ENCODE data around the gene TAF7.

Gene TAF7

GRCh38 chr5:141313711-141314110 is 6.9 kb downstream of the TAF7 start:
- no peak overlapping the region for H3K27ac Mint-ChIP-seq
- peaks cover 8% of the 10 kb centered on the region for H3K4me1 Mint-ChIP-seq
- no peaks in the 10 kb centered on the region for H3K27me3 Mint-ChIP-seq
- H3K9me3 Mint-ChIP-seq, result peaks cover 24% of the 10 kb centered on the region
- no peak overlapping the region for H3K4me3 Mint-ChIP-seq
- peaks cover 89% of the 10 kb centered on the region for H3K36me3 Mint-ChIP-seq
- no peak for ATAC-seq

- no peak for ATAC-seq
- Mint-ChIP-seq H3K36me3 (peaks cover 86% of the 10 kb centered on the region), H3K27ac (no peak overlapping the region), H3K9me3 (peaks cover 24% of the 10 kb centered on the region), H3K4me1 (peaks cover 6% of the 10 kb centered on the region), H3K27me3 (no peaks in the 10 kb centered on the region), H3K4me3 (no peak overlapping the region)
These were observed 14.0 kb downstream of the TAF7 start for GRCh38 chr5:141306630-141307029.

GRCh38 chr5:141303756-141304155 is 16.8 kb downstream of the TAF7 start, which contains the start of gene SLC25A2:
SLC25A2 (minus strand) TSS chr5:141304049; CDS start chr5:141303865, 184 bp downstream.
- Mint-ChIP-seq H3K27ac (no peak within 1 kb of the TSS), H3K27me3 (no peaks in the 10 kb centered on the region), H3K4me3 (no peak within 1 kb of the TSS), H3K4me1 (peaks cover 6% of the 10 kb centered on the region), H3K9me3 (peaks cover 26% of the 10 kb centered on the region), H3K36me3 (peaks cover 67% of the 10 kb centered on the region)
- ATAC-seq, result no peak

- Mint-ChIP-seq H3K36me3 (peaks cover 73% of the 10 kb centered on the region), H3K4me3 (no peak overlapping the region)
These were observed 22.2 kb downstream of the TAF7 start for GRCh38 chr5:141298376-141298775.

GRCh38 chr5:141272906-141273305 is 47.7 kb downstream of the TAF7 start:
- Mint-ChIP-seq H3K9me3 (peaks cover 49% of the 10 kb centered on the region), H3K4me3 (no peak overlapping the region), H3K27me3 (no peaks in the 10 kb centered on the region), H3K4me1 (no peaks in the 10 kb centered on the region), H3K27ac (no peak overlapping the region), H3K36me3 (peaks cover 73% of the 10 kb centered on the region)
- no peak for ATAC-seq

More at GRCh38 chr5:141298376-141298775, 22.2 kb downstream of the TAF7 start:
- ATAC-seq, result no peak
- H3K27ac Mint-ChIP-seq, result no peak overlapping the region
- H3K4me1 Mint-ChIP-seq, result peaks cover 5% of the 10 kb centered on the region
- H3K9me3 Mint-ChIP-seq, result peaks cover 35% of the 10 kb centered on the region
- H3K27me3 Mint-ChIP-seq, result no peaks in the 10 kb centered on the region

GRCh38 chr5:141269195-141269594 is 51.4 kb downstream of the TAF7 start:
- Mint-ChIP-seq H3K36me3 (peaks cover 79% of the 10 kb centered on the region), H3K4me1 (no peaks in the 10 kb centered on the region), H3K27ac (no peak overlapping the region), H3K9me3 (peaks cover 37% of the 10 kb centered on the region), H3K27me3 (no peaks in the 10 kb centered on the region), H3K4me3 (no peak overlapping the region)
- ATAC-seq, result no peak

All from stimulated activated memory B cell treated with anti-CD40 and anti-IgM and Interleukin-4, amounts not matched to agents 10 μg/mL and 1 μg/mL and 100 μg/mL, for 72 hours (primary cell).